CD14-positive monocyte (primary cell): ENCODE measurements around the gene RIMS1. TPM values are rescaled to one million over a fixed set of nuclear protein-coding genes. Genes with fewer than 3 reads are reported as not detected.

ENCODE experiments used
- DNase-seq, 3 donors: peaks; one replicate each; pipeline ENCODE4 v3.0.0-alpha.2; 2011 to 2022
- H2AFZ ChIP-seq: 2 replicates; pipeline ENCODE4 v1.6.0; 2012; ENCODE audit warnings: mild to moderate bottlenecking, low read depth, low read length, inconsistent platforms; ENCODE audit not compliant: insufficient read depth, poor library complexity, severe bottlenecking
- H3K27ac ChIP-seq, 2 donors: 1 replicate in 1 of 2; 2 replicates in 1 of 2; pipeline ENCODE4 v1.5.1; 2012 to 2013; ENCODE audit warnings: low read length in 2 of 2, control low read depth in 1 of 2, inconsistent platforms in 1 of 2, low read depth in 1 of 2, mild to moderate bottlenecking in 1 of 2
- H3K27me3 ChIP-seq, 2 donors: one replicate each; pipeline versions ENCODE4 v1.6.0 to v1.6.1; 2011 to 2013; ENCODE audit warnings: low read length in 2 of 2; ENCODE audit not compliant: control insufficient read depth in 2 of 2, insufficient read depth in 2 of 2
- H3K36me3 ChIP-seq, 2 donors: replicated peaks in 1 of 2; 1 replicate in 1 of 2; 2 replicates in 1 of 2; pipeline versions ENCODE4 v1.5.1 to v1.6.1; 2012 to 2013; ENCODE audit warnings: low read length in 2 of 2, control low read depth in 1 of 2, inconsistent platforms in 1 of 2, mild to moderate bottlenecking in 1 of 2; ENCODE audit not compliant: insufficient read depth in 2 of 2, control insufficient read depth in 1 of 2
- H3K4me1 ChIP-seq, 2 donors: 1 replicate in 1 of 2; 2 replicates in 1 of 2; pipeline versions ENCODE4 v1.5.1 to v1.6.1; 2012 to 2013; ENCODE audit warnings: low read length in 2 of 2, control low read depth in 1 of 2, inconsistent platforms in 1 of 2, mild to moderate bottlenecking in 1 of 2, moderate library complexity in 1 of 2; ENCODE audit not compliant: insufficient read depth in 2 of 2, control insufficient read depth in 1 of 2
- H3K4me2 ChIP-seq: replicated peaks from 2 replicates; pipeline ENCODE3; 2012; ENCODE audit warnings: low read length, moderate library complexity, mild to moderate bottlenecking; ENCODE audit not compliant: poor library complexity, severe bottlenecking; ENCODE audit errors: extremely low read depth
- H3K4me3 ChIP-seq, 3 experiments: fragments of 200-600 bp in 1 of 3; sonication (generic) in 1 of 3; replicated peaks in 1 of 3; 1 replicate in 2 of 3; 2 replicates in 1 of 3; pipeline ENCODE4 v1.5.1; 2011 to 2013; ENCODE audit warnings: low read length in 3 of 3, mild to moderate bottlenecking in 3 of 3, control low read depth in 2 of 3, low read depth in 2 of 3, inconsistent platforms in 1 of 3, moderate library complexity in 1 of 3
- H3K79me2 ChIP-seq: 2 replicates; pipeline ENCODE4 v1.6.0; 2012; ENCODE audit warnings: mild to moderate bottlenecking, control low read depth, inconsistent platforms, low read length, moderate library complexity; ENCODE audit not compliant: insufficient read depth
- H3K9ac ChIP-seq: 2 replicates; pipeline ENCODE4 v1.6.0; 2017; ENCODE audit warnings: low read length, mild to moderate bottlenecking; ENCODE audit not compliant: insufficient read depth, poor library complexity, severe bottlenecking
- H3K9me3 ChIP-seq, 2 donors: replicated peaks in 1 of 2; 1 replicate in 1 of 2; 2 replicates in 1 of 2; pipeline versions ENCODE4 v1.5.1 to v1.6.1; 2012 to 2013; ENCODE audit warnings: low read length in 2 of 2, control low read depth in 1 of 2; ENCODE audit not compliant: control insufficient read depth in 1 of 2, insufficient read depth in 1 of 2
- H4K20me1 ChIP-seq: 2 replicates; pipeline ENCODE4 v1.6.0; 2012; ENCODE audit warnings: mild to moderate bottlenecking, low read length, control low read depth, moderate library complexity; ENCODE audit not compliant: insufficient read depth
- H3K27ac Mint-ChIP-seq, 7 donors: one replicate each; pipeline ENCODE4 v1.8.0; 2020; ENCODE audit warnings: mild to moderate bottlenecking in 7 of 7, mixed read lengths in 7 of 7, moderate library complexity in 6 of 7, inconsistent platforms in 2 of 7
- H3K27me3 Mint-ChIP-seq, 3 donors: one replicate each; pipeline ENCODE4 v1.8.0; 2021 to 2022; ENCODE audit warnings: low read depth in 3 of 3, mild to moderate bottlenecking in 3 of 3, mixed read lengths in 3 of 3, moderate library complexity in 3 of 3, inconsistent platforms in 1 of 3
- H3K36me3 Mint-ChIP-seq, 2 donors: one replicate each; pipeline ENCODE4 v1.8.0; 2020; ENCODE audit warnings: mixed read lengths in 2 of 2, inconsistent platforms in 1 of 2, mild to moderate bottlenecking in 1 of 2
- H3K4me1 Mint-ChIP-seq: one replicate; pipeline ENCODE4 v1.8.0; 2020; ENCODE audit warnings: mild to moderate bottlenecking, mixed read lengths
- H3K4me3 Mint-ChIP-seq, 2 donors: one replicate each; pipeline ENCODE4 v1.8.0; 2020; ENCODE audit warnings: mild to moderate bottlenecking in 2 of 2, mixed read lengths in 2 of 2, moderate library complexity in 1 of 2
- H3K9me3 Mint-ChIP-seq, 7 donors: one replicate each; pipeline ENCODE4 v1.8.0; 2020 to 2022; ENCODE audit warnings: mixed read lengths in 7 of 7, mild to moderate bottlenecking in 6 of 7, moderate library complexity in 6 of 7, inconsistent platforms in 2 of 7
- WGBS: methylation state at CpG from one replicate; pipeline ENCODE4 v1.1.5; 2013; ENCODE audit warnings: missing lambda C conversion rate; ENCODE audit not compliant: insufficient coverage; 5-methylcytosine and 5-hydroxymethylcytosine counted together
- intact Hi-C, 2 donors: fragments of 100-400 bp; cut with micrococcal nuclease; formaldehyde crosslinking; loops; one replicate each; pipeline versions ENCODE4 v1.15.0 to v1.15.1; 2023
- polyA plus RNA-seq, 3 donors: library from polyadenylated mRNA; depleted of rRNA in 1 of 3; unstranded in 2 of 3; stranded (reverse) in 1 of 3; fragments of 300-500 nt in 2 of 3; fragments of >200 nt in 1 of 3; fragmentation: Illumina TruSeq in 2 of 3; gene quantifications; 1 replicate in 2 of 3; 2 replicates in 1 of 3; pipeline ENCODE4 v1.2.3, GENCODE V29; 2012 to 2021
- TF ChIP-seq, protein P1 (sequence below): fragments of 200-600 bp; IDR thresholded peaks from one replicate; pipeline ENCODE4 v1.8.0; 2022; ENCODE audit warnings: antibody characterized with exemption, mild to moderate bottlenecking

Gene RIMS1
- polyA plus RNA-seq, 3 donors, result not detected

DNA sequence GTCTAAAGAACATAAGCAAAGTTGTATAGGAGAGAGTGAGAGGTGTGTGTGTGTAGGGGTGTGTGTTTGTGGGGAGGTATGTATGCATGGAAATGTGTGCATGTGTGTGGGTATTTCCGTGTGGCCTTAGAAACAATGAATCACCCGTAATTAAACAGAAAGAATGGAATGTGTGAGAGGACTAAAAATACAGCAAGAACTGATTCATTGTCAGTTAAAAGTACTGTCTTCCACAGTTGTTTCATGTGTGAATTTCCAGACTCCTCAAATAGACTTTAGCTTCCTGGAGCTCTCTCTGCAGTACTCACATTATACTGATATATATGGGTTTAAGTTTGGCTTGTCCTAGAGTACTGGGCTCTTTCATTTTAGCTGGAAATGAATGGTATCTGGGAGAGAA lies 145.7 kb downstream of the RIMS1 start:
- H3K27ac ChIP-seq, result no peak overlapping the region
- H4K20me1 ChIP-seq, result no peaks in the 10 kb centered on the region
- no peaks in the 10 kb centered on the region for H3K36me3 Mint-ChIP-seq
- intact Hi-C loops, result no loop called here
- no CpG with 5 or more reads among the region's 2 CpGs for WGBS
- no peak overlapping the region for H3K4me2 ChIP-seq
- H3K36me3 ChIP-seq, result no peaks in the 10 kb centered on the region
- no peak overlapping the region for H3K27ac Mint-ChIP-seq
- H3K27me3 Mint-ChIP-seq, result peaks cover 0 to 3% (median 0%) of the 10 kb centered on the region in 3 donors
- no peaks in the 10 kb centered on the region for H3K9me3 Mint-ChIP-seq
- no peak overlapping the region for H3K4me3 Mint-ChIP-seq
- DNase-seq, result no peak
- no peaks in the 10 kb centered on the region for H3K27me3 ChIP-seq
- H3K9ac ChIP-seq, result no peak overlapping the region
- no peaks in the 10 kb centered on the region for H3K79me2 ChIP-seq
- H3K9me3 ChIP-seq, result no peaks in the 10 kb centered on the region
- H3K4me1 Mint-ChIP-seq, result no peaks in the 10 kb centered on the region
- TF ChIP-seq, protein P1, sequence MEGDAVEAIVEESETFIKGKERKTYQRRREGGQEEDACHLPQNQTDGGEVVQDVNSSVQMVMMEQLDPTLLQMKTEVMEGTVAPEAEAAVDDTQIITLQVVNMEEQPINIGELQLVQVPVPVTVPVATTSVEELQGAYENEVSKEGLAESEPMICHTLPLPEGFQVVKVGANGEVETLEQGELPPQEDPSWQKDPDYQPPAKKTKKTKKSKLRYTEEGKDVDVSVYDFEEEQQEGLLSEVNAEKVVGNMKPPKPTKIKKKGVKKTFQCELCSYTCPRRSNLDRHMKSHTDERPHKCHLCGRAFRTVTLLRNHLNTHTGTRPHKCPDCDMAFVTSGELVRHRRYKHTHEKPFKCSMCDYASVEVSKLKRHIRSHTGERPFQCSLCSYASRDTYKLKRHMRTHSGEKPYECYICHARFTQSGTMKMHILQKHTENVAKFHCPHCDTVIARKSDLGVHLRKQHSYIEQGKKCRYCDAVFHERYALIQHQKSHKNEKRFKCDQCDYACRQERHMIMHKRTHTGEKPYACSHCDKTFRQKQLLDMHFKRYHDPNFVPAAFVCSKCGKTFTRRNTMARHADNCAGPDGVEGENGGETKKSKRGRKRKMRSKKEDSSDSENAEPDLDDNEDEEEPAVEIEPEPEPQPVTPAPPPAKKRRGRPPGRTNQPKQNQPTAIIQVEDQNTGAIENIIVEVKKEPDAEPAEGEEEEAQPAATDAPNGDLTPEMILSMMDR, result no peak
- no peaks in the 10 kb centered on the region for H3K4me1 ChIP-seq
- no peak overlapping the region for H2AFZ ChIP-seq
- no peak overlapping the region for H3K4me3 ChIP-seq

DNA sequence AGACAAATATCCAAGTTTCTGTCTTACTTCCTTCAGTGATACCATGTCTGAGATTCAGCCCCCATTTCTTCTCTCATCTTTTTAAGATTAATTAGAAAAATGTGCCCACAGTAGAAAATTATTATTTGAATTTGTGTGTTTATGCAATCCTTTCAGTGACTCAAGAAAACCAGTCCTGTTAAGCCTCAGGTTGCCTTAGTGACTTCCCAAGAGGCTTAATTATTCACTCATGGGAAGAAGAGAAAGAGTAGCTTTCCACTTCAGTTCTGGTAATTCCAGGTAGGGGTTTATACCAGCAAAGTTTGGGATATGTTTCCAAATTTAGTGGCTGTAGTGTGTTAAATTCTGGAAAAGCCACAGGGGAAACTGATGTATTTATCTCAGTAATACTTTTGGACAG lies 149.1 kb downstream of the RIMS1 start:
- Histone ChIP-seq H3K9ac (no peak overlapping the region), H3K4me2 (no peak overlapping the region), H3K27me3 (no peaks in the 10 kb centered on the region), H2AFZ (no peak overlapping the region), H3K36me3 (no peaks in the 10 kb centered on the region), H3K79me2 (no peaks in the 10 kb centered on the region), H4K20me1 (no peaks in the 10 kb centered on the region), H3K4me3 (no peak overlapping the region), H3K27ac (no peak overlapping the region), H3K4me1 (no peaks in the 10 kb centered on the region), H3K9me3 (no peaks in the 10 kb centered on the region)
- H3K4me1 Mint-ChIP-seq, result no peaks in the 10 kb centered on the region
- H3K4me3 Mint-ChIP-seq, result no peak overlapping the region
- TF ChIP-seq, protein P1, result no peak
- no peaks in the 10 kb centered on the region for H3K36me3 Mint-ChIP-seq
- H3K9me3 Mint-ChIP-seq, result no peaks in the 10 kb centered on the region
- no peak for DNase-seq
- intact Hi-C loops, result no loop called here
- peaks cover 0 to 3% (median 0%) of the 10 kb centered on the region in 3 donors for H3K27me3 Mint-ChIP-seq
- no peak overlapping the region for H3K27ac Mint-ChIP-seq
